K562 (cell line): ENCODE results near the gene CDC45. TPM values are rescaled to one million over a fixed set of nuclear protein-coding genes. Genes with fewer than 3 reads are reported as not detected.

Experiments used
- ADNP ChIP-seq: fragments of 200-800 bp; sonication (Bioruptor generic); IDR thresholded peaks from 2 replicates; pipeline ENCODE4 v1.6.1; 2016; ENCODE audit warnings: missing genetic modification characterization, missing compliant biosample characterization
- BACH1 ChIP-seq: fragments of 200-800 bp; sonication (Bioruptor generic); IDR thresholded peaks from 2 replicates; pipeline ENCODE4 v1.6.1; 2016; ENCODE audit warnings: missing genetic modification characterization, missing compliant biosample characterization
- BRCA1 ChIP-seq, 2 experiments: fragments of 450-650 bp in 1 of 2; sonication (generic) in 1 of 2; formaldehyde crosslinking in 1 of 2; IDR thresholded peaks; 2 replicates each; pipeline versions ENCODE4 v1.5.0 to v1.6.1; 2017 to 2020; ENCODE audit warnings: mild to moderate bottlenecking in 1 of 2, missing genetic modification reagents in 1 of 2
- GABPB1 ChIP-seq: sonication (generic); formaldehyde crosslinking; IDR thresholded peaks from 2 replicates; pipeline ENCODE4 v1.8.0; 2022; ENCODE audit warnings: mild to moderate bottlenecking, missing genetic modification reagents
- HMGN3 ChIP-seq: IDR thresholded peaks from 2 replicates; pipeline ENCODE4 v1.6.1; 2011; ENCODE audit warnings: borderline replicate concordance, low read depth, mild to moderate bottlenecking, mixed read lengths, low read length; ENCODE audit not compliant: insufficient read length; ENCODE audit errors: extremely low read depth
- KDM2B ChIP-seq: fragments of 250-450 bp; sonication (Bioruptor Pico); IDR thresholded peaks from 2 replicates; pipeline ENCODE4 v1.8.0; 2021; ENCODE audit warnings: mild to moderate bottlenecking, moderate library complexity
- MTA2 ChIP-seq: fragments of 450-650 bp; IDR thresholded peaks from 2 replicates; pipeline ENCODE4 v1.6.1; 2016; ENCODE audit warnings: low read depth
- PATZ1 ChIP-seq: fragments of 250-450 bp; sonication (Bioruptor Pico); IDR thresholded peaks from 2 replicates; pipeline ENCODE4 v1.5.0; 2020; ENCODE audit warnings: mild to moderate bottlenecking, borderline replicate concordance
- PHB ChIP-seq: fragments of 250-450 bp; sonication (Bioruptor Pico); IDR thresholded peaks from 2 replicates; pipeline ENCODE4 v1.5.0; 2021
- PML ChIP-seq: IDR thresholded peaks from 2 replicates; pipeline ENCODE4 v1.6.1; 2012; ENCODE audit warnings: low read length, inconsistent platforms
- POLR2G ChIP-seq: fragments of 200-400 bp; formaldehyde crosslinking; IDR thresholded peaks from 2 replicates; pipeline ENCODE4 v1.6.1; 2017; ENCODE audit warnings: low read depth, mild to moderate bottlenecking, antibody characterized with exemption, low read length, moderate library complexity
- PREB ChIP-seq: sonication (generic); formaldehyde crosslinking; IDR thresholded peaks from 2 replicates; pipeline ENCODE4 v1.8.1; 2023; ENCODE audit warnings: mild to moderate bottlenecking, missing genetic modification reagents
- PTBP1 ChIP-seq: fragments of 200-400 bp; formaldehyde crosslinking; IDR thresholded peaks from 2 replicates; pipeline ENCODE4 v1.6.1; 2017; ENCODE audit warnings: low read depth, low read length
- SLC30A9 ChIP-seq: fragments of 250-450 bp; sonication (Bioruptor Pico); IDR thresholded peaks from 2 replicates; pipeline ENCODE4 v1.8.0; 2022; ENCODE audit warnings: mild to moderate bottlenecking, moderate library complexity
- SOX6 ChIP-seq: fragments of 450-650 bp; IDR thresholded peaks from 2 replicates; pipeline ENCODE4 v1.6.1; 2014; ENCODE audit warnings: mild to moderate bottlenecking
- TRIM24 ChIP-seq, 2 experiments: fragments of 450-650 bp; IDR thresholded peaks; 2 replicates each; pipeline ENCODE4 v1.6.1; 2016
- ZBTB1 ChIP-seq: sonication (generic); formaldehyde crosslinking; IDR thresholded peaks from 2 replicates; pipeline ENCODE4 v1.8.1; 2023; ENCODE audit warnings: missing genetic modification reagents, low read depth, mild to moderate bottlenecking, borderline replicate concordance
- ZFPM2 ChIP-seq: fragments of 250-450 bp; sonication (Bioruptor Pico); IDR thresholded peaks from 2 replicates; pipeline ENCODE4 v1.5.1; 2022; ENCODE audit warnings: mild to moderate bottlenecking
- ZNF133 ChIP-seq: fragments of 250-450 bp; sonication (Bioruptor Pico); IDR thresholded peaks from 2 replicates; pipeline ENCODE4 v1.4.0; 2020; ENCODE audit warnings: mild to moderate bottlenecking
- ZNF239 ChIP-seq: fragments of 250-450 bp; sonication (Bioruptor Pico); IDR thresholded peaks from 2 replicates; pipeline ENCODE4 v1.4.0; 2020; ENCODE audit warnings: mild to moderate bottlenecking
- ZNF668 ChIP-seq: fragments of 250-450 bp; sonication (Bioruptor Pico); IDR thresholded peaks from 2 replicates; pipeline ENCODE4 v1.8.0; 2022; ENCODE audit warnings: mild to moderate bottlenecking, inconsistent platforms
- polyA plus RNA-seq, 8 experiments: library from polyadenylated mRNA; depleted of rRNA in 4 of 8; stranded (reverse) in 5 of 8; unstranded in 3 of 8; fragments of >200 nt; fragmentation: Nextera tagmentation in 2 of 8; fragmentation: Illumina TruSeq in 1 of 8; extraction: Ambion mirVana in 2 of 8; extraction: Trizol in 1 of 8; gene quantifications; 2 replicates each; pipeline versions ENCODE4 v1.2.1 to v1.2.3, GENCODE V29; 2011 to 2014; ENCODE audit warnings: inconsistent platforms in 1 of 8, missing spikeins in 1 of 8
- total RNA-seq, 7 experiments: library from RNA; depleted of rRNA in 6 of 7; stranded (reverse); fragments of >200 nt in 6 of 7; fragmentation: Illumina TruSeq in 2 of 7; extraction: Trizol in 2 of 7; gene quantifications; 2 replicates each; pipeline versions ENCODE4 v1.2.1 to v1.2.3, GENCODE V29; 2011 to 2021; ENCODE audit warnings: low replicate concordance in 1 of 7
- TF ChIP-seq, protein P1 (sequence below): fragments of 250-450 bp; sonication (Bioruptor Pico); IDR thresholded peaks from 2 replicates; pipeline ENCODE4 v1.5.1; 2021; ENCODE audit warnings: mild to moderate bottlenecking
- TF ChIP-seq, protein P2 (sequence below): fragments of 250-450 bp; sonication (Bioruptor Pico); IDR thresholded peaks from 2 replicates; pipeline ENCODE4 v1.4.0; 2020; ENCODE audit warnings: mild to moderate bottlenecking

The CDC45 gene
- total and polyA plus RNA-seq, 9 of the 15 experiments (the other 6 are each of a cell fraction or from before 2014, with no cell fraction given) = 251 to 580 (median 410) TPM

- peak; percentile 98 for TF ChIP-seq KDM2B
- TF ChIP-seq POLR2G = peak; percentile 99
- no peak for TF ChIP-seq HMGN3
- no peak for TF ChIP-seq BRCA1 (IDR thresholded peaks at IDR 0.05)
- no peak for TF ChIP-seq BRCA1 (CRISPR knock-in tag; IDR thresholded peaks at IDR 0.05)
- peak; percentile 50; the same call in 1 of the 2 replicates for TF ChIP-seq PTBP1
- no peak for TF ChIP-seq GABPB1 (CRISPR knock-in tag)
- peak; percentile 81 for TF ChIP-seq ZFPM2 (CRISPR knock-in tag)
- TF ChIP-seq TRIM24 (IDR thresholded peaks at IDR 0.05) = no peak
- TF ChIP-seq PATZ1 (CRISPR knock-in tag) = no peak
- peak; percentile 86; the same call in 1 of the 2 replicates for TF ChIP-seq ZNF668
- TF ChIP-seq ZNF133 = peak; percentile 52; the same call in 1 of the 2 replicates
- no peak for TF ChIP-seq PREB (CRISPR knock-in tag)
- TF ChIP-seq MTA2 = no peak
- TF ChIP-seq SLC30A9 (CRISPR knock-in tag) = no peak
- TF ChIP-seq, protein P1, sequence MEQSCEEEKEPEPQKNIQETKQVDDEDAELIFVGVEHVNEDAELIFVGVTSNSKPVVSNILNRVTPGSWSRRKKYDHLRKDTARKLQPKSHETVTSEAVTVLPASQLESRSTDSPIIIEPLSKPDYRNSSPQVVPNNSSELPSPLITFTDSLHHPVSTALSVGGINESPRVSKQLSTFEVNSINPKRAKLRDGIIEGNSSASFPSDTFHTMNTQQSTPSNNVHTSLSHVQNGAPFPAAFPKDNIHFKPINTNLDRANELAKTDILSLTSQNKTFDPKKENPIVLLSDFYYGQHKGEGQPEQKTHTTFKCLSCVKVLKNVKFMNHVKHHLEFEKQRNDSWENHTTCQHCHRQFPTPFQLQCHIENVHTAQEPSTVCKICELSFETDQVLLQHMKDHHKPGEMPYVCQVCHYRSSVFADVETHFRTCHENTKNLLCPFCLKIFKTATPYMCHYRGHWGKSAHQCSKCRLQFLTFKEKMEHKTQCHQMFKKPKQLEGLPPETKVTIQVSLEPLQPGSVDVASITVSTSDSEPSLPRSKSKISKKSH (CRISPR knock-in tag) = peak; percentile 57; the same call in 1 of the 2 replicates
- no peak for TF ChIP-seq ZBTB1 (CRISPR knock-in tag)
- peak; percentile 90 for TF ChIP-seq ZNF239 (CRISPR knock-in tag)
- no peak for TF ChIP-seq PHB (CRISPR knock-in tag)
- TF ChIP-seq, protein P2, sequence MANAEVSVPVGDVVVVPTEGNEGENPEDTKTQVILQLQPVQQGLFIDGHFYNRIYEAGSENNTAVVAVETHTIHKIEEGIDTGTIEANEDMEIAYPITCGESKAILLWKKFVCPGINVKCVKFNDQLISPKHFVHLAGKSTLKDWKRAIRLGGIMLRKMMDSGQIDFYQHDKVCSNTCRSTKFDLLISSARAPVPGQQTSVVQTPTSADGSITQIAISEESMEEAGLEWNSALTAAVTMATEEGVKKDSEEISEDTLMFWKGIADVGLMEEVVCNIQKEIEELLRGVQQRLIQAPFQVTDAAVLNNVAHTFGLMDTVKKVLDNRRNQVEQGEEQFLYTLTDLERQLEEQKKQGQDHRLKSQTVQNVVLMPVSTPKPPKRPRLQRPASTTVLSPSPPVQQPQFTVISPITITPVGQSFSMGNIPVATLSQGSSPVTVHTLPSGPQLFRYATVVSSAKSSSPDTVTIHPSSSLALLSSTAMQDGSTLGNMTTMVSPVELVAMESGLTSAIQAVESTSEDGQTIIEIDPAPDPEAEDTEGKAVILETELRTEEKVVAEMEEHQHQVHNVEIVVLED = peak; percentile 90
- TF ChIP-seq SOX6 = no peak
- TF ChIP-seq PML = no peak
- TF ChIP-seq BACH1 = peak; percentile 99
- TF ChIP-seq ADNP (tag) = no peak
These were observed at the start of gene CDC45 (continued) for GRCh38 chr22:19479355-19480172.
